A172 (cell line): ENCODE results near the gene NPAS4. TPM values are rescaled to one million over a fixed set of nuclear protein-coding genes. Genes with fewer than 3 reads are reported as not detected.
"Not testable (repeated sequence)": the region's sequence is repeated elsewhere in the genome, so short reads cannot be mapped to it uniquely, and the experiment has no call there.

Source experiments
- DNase-seq: peaks from one replicate; pipeline ENCODE4 v3.0.0-alpha.2; 2015; ENCODE audit warnings: low spot score
- total RNA-seq: library from RNA; depleted of rRNA; stranded (reverse); fragments of >200 nt; shearing (Covaris generic); gene quantifications from 2 replicates; pipeline ENCODE4 v1.2.3, GENCODE V29; 2014

NPAS4 gene
- total RNA-seq, 1 experiment from 2014 or later = not detected

GRCh38 chr11:66454247-66454646, 33.4 kb downstream of the NPAS4 start:
- DNase-seq = peak; percentile 74

- no peak for DNase-seq
Observed at GRCh38 chr11:66454828-66455227, 34.0 kb downstream of the NPAS4 start.

- DNase-seq = no peak
Observed at GRCh38 chr11:66457826-66458225, 37.0 kb downstream of the NPAS4 start.

- no peak for DNase-seq
Observed at GRCh38 chr11:66459138-66459778, 38.4 kb downstream of the NPAS4 start.

GRCh38 chr11:66462010-66462409, 41.2 kb downstream of the NPAS4 start:
- no peak for DNase-seq

- DNase-seq = no peak
Observed at GRCh38 chr11:66462911-66463310, 42.1 kb downstream of the NPAS4 start.

GRCh38 chr11:66464116-66464515, 43.3 kb downstream of the NPAS4 start:
- DNase-seq = not testable (repeated sequence)

GRCh38 chr11:66464916-66465315, 44.1 kb downstream of the NPAS4 start:
- DNase-seq = no peak

GRCh38 chr11:66465373-66466224, 44.8 kb downstream of the NPAS4 start:
- no peak for DNase-seq

- DNase-seq = peak; percentile 79
Observed at GRCh38 chr11:66466225-66467033, 45.6 kb downstream of the NPAS4 start, which contains the start of gene PELI3. PELI3 (plus strand) TSS chr11:66466905; CDS start chr11:66468129, 1,224 bp downstream.

GRCh38 chr11:66467034-66467659, 46.3 kb downstream of the NPAS4 start:
- DNase-seq = no peak

GRCh38 chr11:66467756-66468155, 46.9 kb downstream of the NPAS4 start:
- DNase-seq = no peak

- no peak for DNase-seq
Observed at GRCh38 chr11:66468691-66469090, 47.9 kb downstream of the NPAS4 start.

GRCh38 chr11:66469441-66469840, 48.6 kb downstream of the NPAS4 start:
- DNase-seq = no peak

- no peak for DNase-seq
Observed at GRCh38 chr11:66470015-66470414, 49.2 kb downstream of the NPAS4 start.

GRCh38 chr11:66471142-66471541, 50.3 kb downstream of the NPAS4 start:
- no peak for DNase-seq

- DNase-seq = no peak
Observed at GRCh38 chr11:66472054-66472453, 51.2 kb downstream of the NPAS4 start.

- DNase-seq = no peak
Observed at GRCh38 chr11:66473167-66473566, 52.3 kb downstream of the NPAS4 start.

GRCh38 chr11:66473608-66474515, 53.0 kb downstream of the NPAS4 start:
- no peak for DNase-seq

- DNase-seq = no peak
Observed at GRCh38 chr11:66475349-66476172, 54.7 kb downstream of the NPAS4 start.
